HTR-8/SVneo (cell line): ENCODE measurements around the gene MAPKAPK2.
A peak's percentile ranks its signal among the peaks of the same experiment; 100 is the strongest.

ENCODE experiments used
- DNase-seq: peaks from one replicate; pipeline ENCODE4 v3.0.0; 2011; ENCODE audit warnings: low spot score, mixed read lengths; ENCODE audit not compliant: insufficient read length
- FAIRE-seq: peaks from 2 replicates; lab custom pipeline; 2011; peaks lifted over from hg19 to GRCh38; lab: Jason Lieb, UNC

The MAPKAPK2 gene

DNA sequence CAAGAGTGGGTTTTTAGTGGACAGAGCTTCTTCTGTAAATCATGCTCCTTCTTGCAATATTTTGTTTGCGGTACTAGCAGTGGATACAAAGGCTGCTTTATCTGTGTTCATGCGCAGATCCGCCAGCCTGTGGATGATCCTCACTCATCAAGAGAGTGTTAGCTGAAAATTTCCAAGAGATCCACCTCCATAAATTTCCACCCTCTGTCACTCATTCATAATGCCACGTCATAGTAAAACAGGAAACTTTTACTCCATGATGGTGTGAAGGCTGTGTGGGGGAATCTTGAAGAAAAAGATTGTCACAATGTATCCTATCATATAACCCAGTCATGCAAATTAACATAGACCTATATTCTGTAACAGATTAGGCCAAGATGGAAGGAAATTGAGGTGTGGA is 4.4 kb upstream of the MAPKAPK2 start:
- FAIRE-seq (no peak), DNase-seq (no peak)

- DNase-seq (no peak), FAIRE-seq (no peak)
Measured at GRCh38 chr1:206681359-206681758, 3.3 kb upstream of the MAPKAPK2 start.

GRCh38 chr1:206682111-206682510 is 2.6 kb upstream of the MAPKAPK2 start:
- FAIRE-seq (no peak), DNase-seq (no peak)

DNA sequence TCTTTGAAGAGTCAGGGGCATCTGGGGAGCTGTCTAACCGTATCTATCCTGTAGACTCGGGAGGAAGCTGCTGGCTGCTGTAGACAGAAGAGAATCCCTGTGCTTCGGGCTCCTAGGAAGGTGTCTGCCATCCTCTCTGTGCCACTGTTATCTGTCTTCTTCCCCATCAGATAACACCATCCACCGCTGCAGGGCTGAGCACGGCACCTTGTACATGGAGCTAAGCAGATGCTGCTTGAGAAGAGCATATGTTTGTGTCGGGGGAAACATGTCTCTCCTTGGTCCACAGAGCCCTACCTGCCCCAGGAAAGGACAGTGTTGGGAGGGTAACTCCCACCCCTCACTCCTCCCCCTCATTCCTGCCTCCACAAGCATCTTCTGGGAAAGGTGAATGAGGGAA is 1.4 kb upstream of the MAPKAPK2 start:
- no peak for FAIRE-seq

DNA sequence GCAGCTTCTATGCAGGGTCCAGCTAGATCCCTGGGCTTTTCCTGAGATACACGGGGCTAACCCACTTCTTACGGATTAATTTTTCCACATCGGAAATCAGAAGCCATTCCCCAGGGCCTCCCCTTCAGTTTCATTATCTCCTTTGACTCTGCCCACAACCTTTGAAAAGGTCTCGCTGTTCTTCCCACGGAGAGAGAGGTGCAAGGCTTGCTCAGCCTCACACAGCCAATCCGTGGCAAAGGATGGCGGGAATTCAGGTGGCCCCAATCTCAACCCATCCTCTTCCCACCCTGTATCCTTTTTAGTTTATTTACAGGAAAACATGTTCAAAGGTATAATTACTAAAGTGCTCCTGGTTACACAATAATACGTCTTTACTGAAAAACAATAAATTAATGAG is 702 bp upstream of the MAPKAPK2 start:
- no peak for DNase-seq
- FAIRE-seq, result no peak

More for the DNA sequence above, 1.4 kb upstream of the MAPKAPK2 start:
- DNase-seq, result no peak

DNA sequence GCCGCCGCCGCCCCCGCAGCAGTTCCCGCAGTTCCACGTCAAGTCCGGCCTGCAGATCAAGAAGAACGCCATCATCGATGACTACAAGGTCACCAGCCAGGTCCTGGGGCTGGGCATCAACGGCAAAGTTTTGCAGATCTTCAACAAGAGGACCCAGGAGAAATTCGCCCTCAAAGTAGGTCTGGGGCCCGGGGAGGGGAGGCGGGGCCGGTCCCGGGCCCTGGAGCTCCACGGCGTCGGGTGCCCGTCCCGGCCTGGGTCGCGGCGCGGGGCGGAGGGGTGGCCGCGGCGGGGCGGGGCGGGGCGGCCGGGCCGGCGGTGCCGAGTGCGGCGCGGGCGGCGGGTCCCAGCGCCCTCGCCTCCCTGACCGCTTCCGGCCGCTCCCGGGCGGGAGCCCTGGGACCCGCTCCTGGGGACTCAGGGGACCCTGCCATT is 646 bp downstream of the MAPKAPK2 start:
- no peak for FAIRE-seq
- peak; percentile 54 for DNase-seq

- FAIRE-seq (no peak), DNase-seq (peak; percentile 42)
Measured at GRCh38 chr1:206685769-206686477, 1.2 kb downstream of the MAPKAPK2 start.

DNA sequence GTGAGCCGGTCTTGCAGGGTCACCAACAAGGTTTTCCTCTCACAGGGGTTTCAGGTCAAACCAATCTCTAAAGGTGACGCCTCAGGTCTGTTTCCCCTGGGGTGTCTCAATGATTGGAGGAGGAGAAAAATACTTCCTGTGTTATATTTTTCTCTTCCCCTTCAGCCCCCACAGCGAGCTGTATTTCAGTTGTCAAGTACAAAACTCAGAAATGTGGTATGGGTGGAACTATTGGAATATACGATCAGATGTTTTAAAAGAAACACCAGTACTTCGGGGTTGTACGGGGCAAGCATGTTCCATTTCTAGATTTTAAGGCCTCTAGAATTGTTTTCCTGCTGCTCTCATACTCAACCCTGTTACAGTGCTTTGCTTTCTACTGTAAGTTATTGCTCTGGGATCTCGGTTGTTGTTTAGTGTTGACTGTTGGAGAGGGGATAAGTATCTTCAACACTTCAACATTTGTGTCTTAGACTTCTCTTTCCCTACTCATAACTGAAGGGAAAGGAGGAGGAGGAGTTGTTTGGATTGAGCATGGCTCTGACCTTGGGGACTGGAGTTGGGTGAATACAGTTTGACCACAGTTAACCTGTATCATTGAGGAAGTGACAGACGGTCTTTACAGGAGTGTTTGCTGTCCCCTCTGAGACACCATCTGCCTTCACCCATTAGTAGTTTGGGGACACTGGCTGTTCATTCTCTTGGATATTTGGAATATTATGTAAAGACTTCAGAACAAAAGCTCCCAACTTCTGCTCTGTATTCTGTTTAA is 2.0 kb downstream of the MAPKAPK2 start:
- FAIRE-seq (no peak), DNase-seq (no peak)

DNA sequence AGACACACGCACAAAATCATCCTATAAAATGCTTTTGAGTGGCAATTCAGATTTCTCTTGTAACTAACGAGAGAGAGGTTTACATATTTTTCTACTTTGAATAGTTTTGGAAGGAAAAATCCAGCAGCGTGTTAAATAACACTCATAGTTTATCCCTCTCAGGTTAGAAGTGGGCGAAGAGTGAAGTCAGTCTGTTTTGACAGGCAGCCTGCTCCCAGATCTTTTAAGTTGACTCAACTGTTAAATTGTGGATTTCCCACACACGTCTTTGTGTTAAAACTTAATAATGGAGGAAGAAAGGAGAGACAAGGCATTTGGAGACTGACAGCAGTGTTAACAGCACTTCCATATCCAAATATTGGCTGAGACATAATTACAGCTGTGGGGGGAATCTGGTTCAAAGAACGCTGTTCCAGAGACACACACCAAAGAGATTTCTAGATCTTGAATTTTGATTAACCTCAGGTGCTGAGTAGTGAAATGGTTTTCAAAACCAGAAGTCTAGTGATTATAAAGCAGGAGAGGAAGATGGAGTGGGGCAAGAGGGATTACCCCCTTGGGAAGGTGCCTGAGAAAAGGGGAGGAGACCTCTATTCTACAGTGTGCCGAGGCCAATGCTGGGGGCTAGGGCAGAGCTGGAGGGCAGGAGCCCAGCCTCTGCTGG is 2.7 kb downstream of the MAPKAPK2 start:
- DNase-seq, result no peak
- no peak for FAIRE-seq

- FAIRE-seq (no peak), DNase-seq (no peak)
Measured at GRCh38 chr1:206687915-206688442, 3.3 kb downstream of the MAPKAPK2 start.

- FAIRE-seq (no peak), DNase-seq (no peak)
Measured at GRCh38 chr1:206690516-206690915, 5.8 kb downstream of the MAPKAPK2 start.

- DNase-seq, result no peak
- FAIRE-seq, result no peak
Measured at GRCh38 chr1:206691604-206692003, 6.9 kb downstream of the MAPKAPK2 start.

DNA sequence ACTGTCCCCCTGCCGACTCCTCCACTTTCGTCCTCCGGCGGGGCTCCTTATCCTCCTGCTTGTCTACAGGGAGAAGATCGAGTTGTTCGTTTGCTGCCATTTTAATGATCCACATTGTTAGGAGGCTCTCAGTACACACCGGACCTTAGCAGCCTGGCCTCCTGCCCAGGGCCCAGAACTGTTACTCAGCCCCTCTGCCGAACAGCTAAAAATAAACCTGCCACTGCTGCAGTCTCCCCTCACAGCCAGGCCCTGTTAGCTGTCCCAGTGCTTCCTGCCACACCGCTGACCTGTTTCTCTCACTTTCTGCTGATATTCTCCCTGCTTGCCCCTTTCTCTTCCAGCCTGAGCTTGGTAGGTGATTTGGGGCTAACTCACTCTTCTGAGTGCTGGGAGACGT is 8.3 kb downstream of the MAPKAPK2 start:
- DNase-seq (no peak), FAIRE-seq (no peak)

DNA sequence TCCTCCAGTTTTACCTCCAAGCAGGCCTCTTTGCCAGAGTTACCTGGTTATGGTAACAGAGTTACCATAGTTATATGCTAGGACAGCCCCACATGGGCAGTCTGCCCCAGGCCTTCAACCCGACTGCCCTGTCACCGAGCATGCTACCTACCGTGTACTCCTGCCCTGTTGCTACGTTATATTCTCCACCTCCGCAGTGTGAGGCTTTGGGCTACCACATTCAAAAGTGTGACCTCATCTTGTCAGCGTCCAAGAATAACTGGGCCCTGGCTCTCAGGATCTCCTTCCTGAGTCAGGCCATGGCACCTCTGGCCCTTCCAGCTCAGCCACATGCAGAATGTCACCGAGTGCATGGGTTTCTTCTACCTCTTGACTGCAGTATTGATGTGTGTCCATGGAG is 8.9 kb downstream of the MAPKAPK2 start:
- no peak for FAIRE-seq
- DNase-seq, result no peak

DNA sequence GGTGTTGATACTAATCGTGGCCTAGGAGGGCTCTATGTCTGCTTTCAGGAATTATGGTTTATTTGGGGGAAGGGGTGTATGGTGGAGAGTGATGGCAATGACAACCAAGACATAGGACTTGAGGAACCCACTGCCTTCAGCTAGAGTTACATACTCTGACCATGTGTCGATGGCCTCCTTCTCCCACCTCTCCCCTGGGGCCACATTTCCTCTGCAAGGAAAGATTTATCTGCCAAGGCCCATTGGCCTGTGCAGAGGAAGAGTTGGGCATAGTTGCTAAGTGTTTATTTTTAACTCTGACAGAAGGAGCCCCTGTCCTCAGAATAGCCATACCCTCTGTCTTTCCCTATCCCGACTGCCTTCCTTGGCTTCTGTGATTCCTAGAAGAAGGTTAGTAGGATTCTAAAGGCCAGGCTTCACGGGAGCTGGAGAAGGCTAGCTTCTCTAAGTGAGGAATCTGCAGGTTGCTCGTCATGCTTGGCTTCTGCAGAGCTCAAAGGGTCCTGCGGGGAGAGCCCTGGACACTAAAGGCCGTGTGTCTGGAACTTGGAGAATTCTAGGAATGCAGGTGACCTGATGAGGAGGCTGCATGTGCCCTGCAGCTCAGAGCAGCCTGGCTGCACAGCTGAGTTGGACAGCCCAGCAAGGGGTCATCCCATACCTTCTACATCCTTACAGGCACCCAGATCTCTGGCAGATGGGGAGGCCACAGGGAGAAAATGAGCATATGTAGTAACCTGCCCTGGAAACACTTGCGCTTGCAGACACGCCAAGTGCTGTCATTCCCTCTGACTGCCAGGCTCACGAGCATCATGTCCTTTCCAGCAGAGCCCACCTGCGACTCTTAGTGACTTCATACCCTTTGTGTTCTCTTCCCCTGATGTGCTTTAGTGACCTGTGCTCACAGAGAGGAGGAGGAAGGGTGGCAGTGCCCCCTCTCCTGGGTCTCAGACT is 9.7 kb downstream of the MAPKAPK2 start:
- FAIRE-seq (no peak), DNase-seq (no peak)

- FAIRE-seq (no peak), DNase-seq (no peak)
Measured at GRCh38 chr1:206695733-206696132, 11.0 kb downstream of the MAPKAPK2 start.

- no peak for DNase-seq
- no peak for FAIRE-seq
Measured at GRCh38 chr1:206696812-206697585, 12.3 kb downstream of the MAPKAPK2 start.

- FAIRE-seq (no peak), DNase-seq (no peak)
Measured at GRCh38 chr1:206698011-206698410, 13.3 kb downstream of the MAPKAPK2 start.

- no peak for DNase-seq
- no peak for FAIRE-seq
Measured at GRCh38 chr1:206699000-206699586, 14.4 kb downstream of the MAPKAPK2 start.
